ENCODE measurements around the gene ZCCHC24.

ZCCHC24 gene

DNA sequence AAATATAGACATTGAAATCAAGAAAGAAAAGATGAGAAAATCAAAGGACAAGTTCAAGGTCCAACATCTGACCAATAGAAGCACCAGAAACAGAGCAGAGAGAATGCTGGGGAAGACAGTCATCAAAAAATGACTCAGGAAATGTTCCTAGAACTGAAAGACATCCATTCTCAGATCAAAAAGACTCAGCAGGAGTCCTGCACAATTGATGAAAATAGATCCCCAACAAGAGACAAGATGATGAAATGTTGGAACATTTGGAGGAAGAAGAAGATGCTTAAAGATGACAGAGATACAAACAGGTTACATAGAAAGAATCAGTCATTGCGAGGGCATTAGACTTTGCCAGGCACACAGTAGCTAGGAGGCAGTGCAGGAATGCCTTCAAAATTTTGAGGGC is 36.9 kb upstream of the ZCCHC24 start:
- DNase-seq (ENCODE audit: low read depth): no peak
- TF ChIP-seq CTCF (conservative IDR thresholded peaks at IDR 0.05; ENCODE audit: low read depth, low read length): no peak
- no peak overlapping the region for H3K4me3 ChIP-seq (ENCODE audit: low read depth, low read length)

- no peak for DNase-seq (ENCODE audit: low read depth)
- TF ChIP-seq CTCF (conservative IDR thresholded peaks at IDR 0.05; ENCODE audit: low read depth, low read length): no peak
- H3K4me3 ChIP-seq (ENCODE audit: low read depth, low read length): no peak overlapping the region
Measured at GRCh38 chr10:79479283-79479909, 34.0 kb upstream of the ZCCHC24 start.

DNA sequence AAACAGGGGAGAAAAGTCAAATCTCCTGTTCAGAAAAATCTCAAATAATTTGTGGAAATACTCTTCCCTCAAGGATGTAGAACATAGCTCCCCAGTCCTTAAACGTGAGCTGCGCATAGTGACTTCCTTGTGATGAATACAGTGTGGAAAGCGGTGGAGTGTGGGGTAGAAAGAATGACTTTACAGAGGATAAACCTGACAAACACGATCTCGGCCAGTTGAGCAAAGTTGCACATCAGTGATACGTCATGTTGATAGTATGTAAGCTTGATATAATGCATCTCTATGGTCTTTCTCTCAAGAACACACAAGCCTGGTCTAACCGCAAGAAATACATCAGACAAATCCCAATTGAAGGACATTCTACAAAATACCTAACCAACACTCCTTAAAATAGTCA is 32.0 kb upstream of the ZCCHC24 start:
- no peak overlapping the region for H3K4me3 ChIP-seq (ENCODE audit: low read depth, low read length)
- no peak for DNase-seq (ENCODE audit: low read depth)
- no peak for TF ChIP-seq CTCF (conservative IDR thresholded peaks at IDR 0.05; ENCODE audit: low read depth, low read length)

GRCh38 chr10:79476645-79477044 is 31.2 kb upstream of the ZCCHC24 start:
- no peak for TF ChIP-seq CTCF (conservative IDR thresholded peaks at IDR 0.05; ENCODE audit: low read depth, low read length)
- DNase-seq (ENCODE audit: low read depth): no peak

GRCh38 chr10:79475877-79476276 is 30.5 kb upstream of the ZCCHC24 start:
- DNase-seq (ENCODE audit: low read depth): no peak
- no peak for TF ChIP-seq CTCF (conservative IDR thresholded peaks at IDR 0.05; ENCODE audit: low read depth, low read length)
- H3K4me3 ChIP-seq (ENCODE audit: low read depth, low read length): no peak overlapping the region

More at GRCh38 chr10:79476645-79477044, 31.2 kb upstream of the ZCCHC24 start:
- no peak overlapping the region for H3K4me3 ChIP-seq (ENCODE audit: low read depth, low read length)

GRCh38 chr10:79475119-79475653 is 29.8 kb upstream of the ZCCHC24 start:
- DNase-seq (ENCODE audit: low read depth): no peak
- no peak for TF ChIP-seq CTCF (conservative IDR thresholded peaks at IDR 0.05; ENCODE audit: low read depth, low read length)
- H3K4me3 ChIP-seq (ENCODE audit: low read depth, low read length): no peak overlapping the region

DNA sequence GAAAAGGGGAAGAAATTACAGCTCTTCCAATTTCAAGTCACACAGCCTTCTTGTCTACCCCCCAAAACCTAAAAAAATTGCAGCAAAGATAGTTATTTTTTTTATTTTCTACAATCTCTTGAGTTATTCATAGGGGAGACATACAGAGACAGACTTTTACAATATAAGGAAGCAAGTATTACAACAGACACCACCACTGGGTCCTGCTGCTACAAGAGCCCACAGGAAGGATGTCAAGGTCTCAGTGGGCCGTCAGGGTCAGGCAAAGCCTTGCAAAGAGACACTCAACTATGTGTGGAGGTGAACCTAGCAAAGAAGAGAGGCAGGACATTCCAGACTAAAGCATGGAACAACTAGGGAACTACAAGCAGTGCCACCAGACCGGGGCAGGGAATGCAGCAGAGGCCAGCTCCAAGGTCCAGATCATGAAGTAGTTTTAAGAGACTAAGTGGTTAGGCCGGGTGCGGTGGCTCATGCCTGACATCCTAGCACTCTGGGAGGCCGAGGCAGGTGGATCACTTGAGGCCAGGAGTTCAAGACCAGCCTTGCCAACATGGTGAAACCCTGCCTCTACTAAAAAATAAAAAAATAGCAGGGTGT is 28.2 kb upstream of the ZCCHC24 start:
- H3K4me3 ChIP-seq (ENCODE audit: low read depth, low read length): no peak overlapping the region
- no peak for DNase-seq (ENCODE audit: low read depth)
- no peak for TF ChIP-seq CTCF (conservative IDR thresholded peaks at IDR 0.05; ENCODE audit: low read depth, low read length)

All from choroid plexus epithelial cell (primary cell).